ENCODE results near the gene NTF3. TPM values are rescaled to one million over a fixed set of nuclear protein-coding genes. Genes with fewer than 3 reads are reported as not detected.

NTF3 gene
- total RNA-seq, 1 experiment from 2014 or later, result not detected

DNA sequence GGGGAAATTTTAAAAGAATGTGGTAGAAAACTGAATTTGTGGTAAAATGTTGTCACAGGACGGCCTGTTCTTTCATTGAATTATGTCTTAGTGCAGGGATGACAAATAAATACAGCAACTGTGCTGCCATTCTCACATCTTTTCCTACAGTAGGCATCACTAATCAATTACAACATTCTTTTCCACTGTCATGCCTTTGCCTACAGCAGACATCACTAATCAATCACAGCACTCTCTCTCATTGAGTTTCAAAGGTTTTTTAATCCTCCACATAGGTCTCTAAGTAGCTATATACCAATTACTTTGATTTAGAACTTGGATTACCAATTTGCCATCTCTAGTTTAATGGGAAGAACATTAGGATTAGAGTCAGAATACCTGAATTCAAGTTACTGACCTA, 30.1 kb downstream of the NTF3 start:
- no peak for DNase-seq (ENCODE audit: low read depth, low spot score)
- BruUV-seq (replicated peaks), result no TSS peak
- no peak for ATAC-seq

DNA sequence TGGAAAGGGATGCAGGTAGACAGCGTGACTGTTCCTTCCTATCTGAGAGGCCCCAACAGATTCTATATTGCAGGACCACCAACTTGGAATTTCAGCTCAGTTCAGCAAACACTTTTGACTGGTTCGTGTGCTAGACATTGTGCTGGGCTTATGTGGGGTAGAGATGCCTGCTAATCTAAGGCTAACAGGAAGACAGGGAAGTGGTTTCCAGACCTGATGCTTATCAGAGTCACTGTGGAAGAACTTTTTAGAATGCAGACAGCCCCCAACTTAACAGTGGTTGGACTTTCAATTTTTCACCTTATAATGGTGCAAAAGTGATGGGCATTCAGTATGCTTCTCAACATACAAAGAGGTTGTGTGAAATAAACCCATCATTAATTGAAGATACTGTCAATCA, 32.2 kb downstream of the NTF3 start:
- Histone ChIP-seq H3K4me1 (ENCODE audit: control insufficient read depth in 1 of 2, insufficient read depth in 2 of 2, low read length in 2 of 2) (no peaks in the 10 kb centered on the region), H3K9me2 (ENCODE audit: insufficient read depth) (no peaks in the 10 kb centered on the region), H3K9me3 (ENCODE audit: control insufficient read depth in 1 of 2, insufficient read depth in 1 of 2, low read depth in 1 of 2, low read length in 2 of 2) (no peaks in the 10 kb centered on the region), H3K79me2 (ENCODE audit: insufficient read depth, low read length) (no peaks in the 10 kb centered on the region), H3K4me3 (replicated peaks in 1 of 2; ENCODE audit: low read depth in 1 of 2, low read length in 2 of 2) (no peak overlapping the region), H4K20me1 (ENCODE audit: insufficient read depth) (no peaks in the 10 kb centered on the region), H3K9ac (ENCODE audit: low read length) (no peak overlapping the region), H3K36me3 (ENCODE audit: control insufficient read depth in 1 of 2, insufficient read depth in 2 of 2, low read length in 2 of 2) (no peaks in the 10 kb centered on the region), H2AFZ (ENCODE audit: low read depth, low read length, poor library complexity, severe bottlenecking) (no peak overlapping the region), H3K4me2 (ENCODE audit: low read length) (no peak overlapping the region), H3K27ac (ENCODE audit: low read depth, low read length) (no peak overlapping the region), H3K27me3 (ENCODE audit: insufficient read depth, low read length) (peaks cover 37% of the 10 kb centered on the region)
- POLR2A ChIA-PET, result no interaction called here
- CTCF ChIA-PET, result no interaction called here
- ATAC-seq (no peak), DNase-seq (ENCODE audit: low read depth, low spot score) (no peak)
- no TSS peak for BruUV-seq (replicated peaks)
- intact Hi-C loops (cut with micrococcal nuclease), result no loop called here
- TF ChIP-seq SRF (IDR thresholded peaks at IDR 0.05; ENCODE audit: low read depth) (no peak), ATF3 (IDR thresholded peaks at IDR 0.05) (no peak)
- RAD21 ChIA-PET (ENCODE audit: low non-redundant PET in 1 of 2, low total read pairs in 2 of 2, uncharacterized antibody in 2 of 2, unreplicated experiment in 2 of 2), result no interaction called here

More for the DNA sequence above, 30.1 kb downstream of the NTF3 start:
- no peaks in the 10 kb centered on the region for H3K36me3 ChIP-seq (ENCODE audit: control insufficient read depth in 1 of 2, insufficient read depth in 2 of 2, low read length in 2 of 2)
- POLR2A ChIA-PET, result no interaction called here
- peaks cover 22% of the 10 kb centered on the region; the same call in 1 of the 2 replicates for H3K27me3 ChIP-seq (ENCODE audit: insufficient read depth, low read length)
- TF ChIP-seq CBX3 (IDR thresholded peaks at IDR 0.05; ENCODE audit: low read depth) (no peak), SIN3A (IDR thresholded peaks at IDR 0.05; ENCODE audit: low read depth) (no peak)
- no peaks in the 10 kb centered on the region for H4K20me1 ChIP-seq (ENCODE audit: insufficient read depth)
- RAD21 ChIA-PET (ENCODE audit: low non-redundant PET in 1 of 2, low total read pairs in 2 of 2, uncharacterized antibody in 2 of 2, unreplicated experiment in 2 of 2), result no interaction called here
- intact Hi-C loops (cut with micrococcal nuclease), result no loop called here
- H3K4me3 ChIP-seq (replicated peaks in 1 of 2; ENCODE audit: low read depth in 1 of 2, low read length in 2 of 2), result no peak overlapping the region
- CTCF ChIA-PET, result no interaction called here
- no peak overlapping the region for H3K4me2 ChIP-seq (ENCODE audit: low read length)
- no peak overlapping the region for H2AFZ ChIP-seq (ENCODE audit: low read depth, low read length, poor library complexity, severe bottlenecking)
- no peaks in the 10 kb centered on the region for H3K9me2 ChIP-seq (ENCODE audit: insufficient read depth)
- H3K79me2 ChIP-seq (ENCODE audit: insufficient read depth, low read length), result no peaks in the 10 kb centered on the region
- H3K4me1 ChIP-seq (ENCODE audit: control insufficient read depth in 1 of 2, insufficient read depth in 2 of 2, low read length in 2 of 2), result peaks cover 0 to 4% of the 10 kb centered on the region in 2 experiments; a peak in 3 of 4 replicates
- no peak overlapping the region for H3K27ac ChIP-seq (ENCODE audit: low read depth, low read length)
- H3K9me3 ChIP-seq (ENCODE audit: control insufficient read depth in 1 of 2, insufficient read depth in 1 of 2, low read depth in 1 of 2, low read length in 2 of 2), result no peaks in the 10 kb centered on the region
- no peak overlapping the region for H3K9ac ChIP-seq (ENCODE audit: low read length)

DNA sequence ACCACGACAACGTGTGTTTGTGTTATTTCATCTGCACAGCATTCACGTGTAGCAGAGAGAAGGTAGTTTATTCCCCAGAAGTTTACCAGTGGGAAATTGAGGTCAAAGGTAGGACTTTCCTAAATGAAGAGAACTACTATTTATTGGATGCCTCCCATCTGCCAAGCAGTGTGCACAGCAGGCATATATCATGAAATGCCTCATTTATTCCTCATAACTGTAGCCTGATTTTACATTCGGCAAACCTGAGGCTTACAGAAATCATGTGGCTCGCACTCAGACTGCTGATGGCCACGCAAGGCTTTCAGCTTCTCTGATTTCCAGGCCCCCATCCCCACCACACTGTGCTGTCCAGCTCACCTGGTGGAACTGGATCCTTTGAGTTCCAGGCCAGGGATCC, 33.5 kb downstream of the NTF3 start:
- intact Hi-C loops (cut with micrococcal nuclease), result no loop called here
- H3K4me2 ChIP-seq (ENCODE audit: low read length), result no peak overlapping the region
- H3K36me3 ChIP-seq (ENCODE audit: control insufficient read depth in 1 of 2, insufficient read depth in 2 of 2, low read length in 2 of 2), result no peaks in the 10 kb centered on the region
- H4K20me1 ChIP-seq (ENCODE audit: insufficient read depth), result no peaks in the 10 kb centered on the region
- DNase-seq (ENCODE audit: low read depth, low spot score) (no peak), ATAC-seq (no peak)
- TF ChIP-seq EZH2 (IDR thresholded peaks at IDR 0.05) (no peak), POLR2AphosphoS5 (IDR thresholded peaks at IDR 0.05; ENCODE audit: low read depth, low read length) (no peak), JUND (IDR thresholded peaks at IDR 0.05) (no peak)
- H3K9me2 ChIP-seq (ENCODE audit: insufficient read depth), result no peaks in the 10 kb centered on the region
- H3K79me2 ChIP-seq (ENCODE audit: insufficient read depth, low read length), result no peaks in the 10 kb centered on the region
- ChIA-PET CTCF (no interaction called here), RAD21 (ENCODE audit: low non-redundant PET in 1 of 2, low total read pairs in 2 of 2, uncharacterized antibody in 2 of 2, unreplicated experiment in 2 of 2) (no interaction called here), POLR2A (no interaction called here)
- H3K27ac ChIP-seq (ENCODE audit: low read depth, low read length), result no peak overlapping the region
- H3K4me3 ChIP-seq (replicated peaks in 1 of 2; ENCODE audit: low read depth in 1 of 2, low read length in 2 of 2), result no peak overlapping the region
- no peak overlapping the region for H3K9ac ChIP-seq (ENCODE audit: low read length)
- no peaks in the 10 kb centered on the region for H3K4me1 ChIP-seq (ENCODE audit: control insufficient read depth in 1 of 2, insufficient read depth in 2 of 2, low read length in 2 of 2)
- peaks cover 39% of the 10 kb centered on the region for H3K27me3 ChIP-seq (ENCODE audit: insufficient read depth, low read length)
- no peaks in the 10 kb centered on the region for H3K9me3 ChIP-seq (ENCODE audit: control insufficient read depth in 1 of 2, insufficient read depth in 1 of 2, low read depth in 1 of 2, low read length in 2 of 2)
- BruUV-seq (replicated peaks), result no TSS peak
- H2AFZ ChIP-seq (ENCODE audit: low read depth, low read length, poor library complexity, severe bottlenecking), result no peak overlapping the region
